GM23248 (cell line): Measurements from ENCODE around the gene SOCS2.

Experiments
- EZH2 ChIP-seq: fragments of 200-600 bp; sonication (generic); IDR thresholded peaks from 2 replicates; pipeline ENCODE4 v1.6.1; 2018; ENCODE audit warnings: antibody characterized with exemption, mild to moderate bottlenecking; ENCODE audit not compliant: insufficient read depth, poor library complexity, severe bottlenecking
- EZH2phosphoT487 ChIP-seq: fragments of 200-600 bp; sonication (generic); IDR thresholded peaks from 2 replicates; pipeline ENCODE4 v1.6.1; 2018; ENCODE audit warnings: antibody characterized with exemption, moderate library complexity, mild to moderate bottlenecking, low read depth; ENCODE audit not compliant: insufficient read depth

DNA sequence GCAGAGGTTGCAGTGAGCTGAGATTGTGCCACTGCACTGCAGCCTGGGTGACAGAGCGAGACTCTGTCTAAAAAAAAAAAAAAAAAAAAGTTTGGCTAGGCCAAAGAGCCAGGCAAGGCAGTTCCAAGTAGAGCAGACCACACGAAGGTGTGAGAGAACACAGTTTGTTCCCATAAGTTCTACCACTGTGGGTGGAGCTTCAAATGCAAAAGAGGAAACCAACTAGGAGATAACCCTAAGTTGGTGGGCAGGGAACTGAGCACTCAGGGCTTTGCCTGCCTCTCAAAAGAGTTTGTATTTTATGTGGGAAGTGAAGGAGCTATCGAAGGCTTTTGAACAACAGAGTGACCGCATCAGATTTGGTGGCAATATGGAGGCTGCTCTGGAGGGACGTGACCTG, 15.1 kb downstream of the SOCS2 start:
- TF ChIP-seq EZH2 (no peak), EZH2phosphoT487 (no peak)
